Body of pancreas (tissue), 4 donors: ENCODE results near the gene TBX15. TPM values are rescaled to one million over a fixed set of nuclear protein-coding genes. Genes with fewer than 3 reads are reported as not detected.

ENCODE experiments used
- ATAC-seq: fragments of 150-250 bp; one replicate; pipeline ENCODE4 v1.9.1; 2016
- DNase-seq, 4 donors: peaks; one replicate each; pipeline ENCODE4 v3.0.0-alpha.2; 2019
- H3K27ac ChIP-seq, 4 donors: fragments of 200-600 bp; sonication (generic); 1 replicate in 3 of 4; 2 replicates in 1 of 4; pipeline versions ENCODE4 v1.5.1 to v1.6.1; 2016 to 2019; ENCODE audit warnings: mild to moderate bottlenecking in 1 of 4, mixed read lengths in 1 of 4, moderate library complexity in 1 of 4
- H3K27me3 ChIP-seq, 2 donors: fragments of 200-600 bp; sonication (generic); one replicate each; pipeline ENCODE4 v1.6.0; 2016; ENCODE audit warnings: mild to moderate bottlenecking in 1 of 2
- H3K36me3 ChIP-seq, 2 donors: fragments of 200-600 bp; sonication (generic); replicated peaks in 1 of 2; 2 replicates each; pipeline ENCODE4 v1.5.1; 2016; ENCODE audit warnings: low read depth in 2 of 2; ENCODE audit not compliant: insufficient read depth in 1 of 2
- H3K4me1 ChIP-seq: fragments of 200-600 bp; sonication (generic); one replicate; pipeline ENCODE4 v1.6.0; 2016
- H3K4me3 ChIP-seq, 2 donors: fragments of 200-600 bp; sonication (generic); 1 replicate in 1 of 2; 2 replicates in 1 of 2; pipeline ENCODE4 v1.5.1; 2016 to 2019
- H3K9me3 ChIP-seq, 3 donors: fragments of 200-600 bp; sonication (generic); 1 replicate in 2 of 3; 2 replicates in 1 of 3; pipeline ENCODE4 v1.5.1; 2016
- CTCF ChIP-seq, 7 experiments: fragments of 450-650 bp in 4 of 7; fragments of 200-600 bp in 3 of 7; sonication (generic) in 3 of 7; IDR thresholded peaks; one replicate each; pipeline ENCODE4 v1.5.1; 2016 to 2019; ENCODE audit warnings: antibody characterized with exemption in 7 of 7
- POLR2A ChIP-seq, 3 donors: fragments of 450-650 bp; IDR thresholded peaks; one replicate each; pipeline ENCODE4 v1.6.1; 2016; ENCODE audit warnings: antibody characterized with exemption in 3 of 3, mild to moderate bottlenecking in 2 of 3
- WGBS, 2 donors: methylation state at CpG; one replicate each; pipeline ENCODE4 v1.1.5; 2017; 5-methylcytosine and 5-hydroxymethylcytosine counted together
- intact Hi-C: fragments of 100-400 bp; cut with DNase I; formaldehyde crosslinking; loops from one replicate; pipeline ENCODE4 v1.15.1; 2023
- total RNA-seq, 2 donors: library from RNA; depleted of rRNA; stranded (reverse); fragments of >200 nt; gene quantifications; one replicate each; pipeline ENCODE4 v1.1.0, GENCODE V29; 2016

TBX15 gene
- total RNA-seq, 2 donors from 2014 or later = not detected

DNA sequence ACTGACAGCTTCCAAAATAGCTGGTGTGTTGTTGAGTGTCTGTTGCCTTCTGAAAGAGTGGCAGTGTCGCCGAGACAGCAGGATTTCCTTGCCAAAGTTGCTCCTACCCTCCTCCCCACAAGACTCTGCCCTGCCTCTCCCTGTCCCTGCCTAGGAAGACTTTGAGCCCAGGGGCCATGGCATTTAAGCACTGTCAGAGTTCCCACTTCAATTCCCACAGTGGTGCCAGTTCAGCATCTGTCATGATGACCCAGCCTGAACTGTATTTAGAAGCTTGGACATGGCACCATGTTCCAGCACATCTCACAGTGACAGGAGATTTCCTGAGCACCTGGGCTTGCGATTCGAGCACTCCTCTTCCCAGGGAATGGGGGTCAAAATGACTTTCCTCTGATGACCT, 43.6 kb downstream of the TBX15 start:
- Histone ChIP-seq H3K27ac (no peak overlapping the region), H3K36me3 (no peaks in the 10 kb centered on the region), H3K4me3 (no peak overlapping the region), H3K27me3 (no peaks in the 10 kb centered on the region), H3K4me1 (no peaks in the 10 kb centered on the region), H3K9me3 (no peaks in the 10 kb centered on the region)
- intact Hi-C loops = no loop called here
- 69 to 83% methylated on average over 4 of the region's 4 CpGs for WGBS, 2 donors
- ATAC-seq (no peak), DNase-seq (no peak)
- no peak for TF ChIP-seq POLR2A (IDR thresholded peaks at IDR 0.05)
- no peak for TF ChIP-seq CTCF (IDR thresholded peaks at IDR 0.05)

DNA sequence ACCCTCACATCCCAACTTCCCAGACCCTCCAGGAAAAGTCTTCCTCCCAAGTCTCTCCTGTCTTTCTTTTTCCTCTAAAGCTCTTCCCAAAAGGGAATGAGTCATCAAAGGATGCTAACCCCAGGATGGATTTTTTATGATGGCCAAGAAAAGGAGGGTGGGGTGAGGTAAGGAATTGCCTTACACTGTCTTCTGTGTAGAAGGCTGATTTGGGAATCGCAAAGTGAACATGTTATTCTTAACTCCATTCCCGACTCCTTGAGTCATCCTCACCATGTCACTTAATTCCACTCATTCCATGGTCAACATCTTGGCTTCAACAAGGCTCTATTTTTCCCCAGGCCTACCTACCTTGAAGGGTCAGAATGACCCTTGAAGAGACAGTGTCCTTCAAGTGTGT, 44.0 kb downstream of the TBX15 start:
- Histone ChIP-seq H3K9me3 (no peaks in the 10 kb centered on the region), H3K27ac (no peak overlapping the region), H3K4me3 (no peak overlapping the region), H3K27me3 (no peaks in the 10 kb centered on the region), H3K4me1 (no peaks in the 10 kb centered on the region), H3K36me3 (no peaks in the 10 kb centered on the region)
- no peak for ATAC-seq
- intact Hi-C loops = no loop called here
- no peak for DNase-seq
- no peak for TF ChIP-seq CTCF (IDR thresholded peaks at IDR 0.05)
- TF ChIP-seq POLR2A (IDR thresholded peaks at IDR 0.05) = no peak
- 75 to 86% methylated on average over 2 of the region's 2 CpGs for WGBS, 2 donors

DNA sequence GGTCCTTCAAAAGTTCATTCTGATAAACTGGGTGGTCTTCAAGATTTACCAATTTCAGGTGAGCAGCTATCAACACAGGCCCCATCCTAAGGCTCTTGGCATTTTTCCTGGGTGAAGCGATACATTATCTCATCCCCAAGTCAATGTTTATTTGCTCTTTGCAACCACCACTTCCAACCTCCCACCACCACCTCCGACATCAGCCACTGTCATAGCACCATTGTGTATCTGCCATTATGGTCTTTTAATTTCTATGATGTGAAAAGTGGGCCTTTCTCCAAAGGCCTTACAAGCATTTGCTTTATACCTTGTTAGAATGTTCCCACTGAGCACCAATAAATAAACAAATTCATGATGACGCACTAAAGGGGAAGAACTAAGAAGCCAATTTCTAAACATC, 47.2 kb downstream of the TBX15 start:
- 67 to 79% methylated on average over 3 of the region's 3 CpGs for WGBS, 2 donors
- no peaks in the 10 kb centered on the region for H3K4me1 ChIP-seq
- ATAC-seq (no peak), DNase-seq (no peak)
- no peaks in the 10 kb centered on the region for H3K36me3 ChIP-seq
- no peaks in the 10 kb centered on the region for H3K27me3 ChIP-seq
- intact Hi-C loops = no loop called here
- TF ChIP-seq POLR2A (IDR thresholded peaks at IDR 0.05) = no peak
- TF ChIP-seq CTCF (IDR thresholded peaks at IDR 0.05) = no peak
- no peaks in the 10 kb centered on the region for H3K9me3 ChIP-seq
- no peak overlapping the region for H3K4me3 ChIP-seq
- H3K27ac ChIP-seq = no peak overlapping the region

DNA sequence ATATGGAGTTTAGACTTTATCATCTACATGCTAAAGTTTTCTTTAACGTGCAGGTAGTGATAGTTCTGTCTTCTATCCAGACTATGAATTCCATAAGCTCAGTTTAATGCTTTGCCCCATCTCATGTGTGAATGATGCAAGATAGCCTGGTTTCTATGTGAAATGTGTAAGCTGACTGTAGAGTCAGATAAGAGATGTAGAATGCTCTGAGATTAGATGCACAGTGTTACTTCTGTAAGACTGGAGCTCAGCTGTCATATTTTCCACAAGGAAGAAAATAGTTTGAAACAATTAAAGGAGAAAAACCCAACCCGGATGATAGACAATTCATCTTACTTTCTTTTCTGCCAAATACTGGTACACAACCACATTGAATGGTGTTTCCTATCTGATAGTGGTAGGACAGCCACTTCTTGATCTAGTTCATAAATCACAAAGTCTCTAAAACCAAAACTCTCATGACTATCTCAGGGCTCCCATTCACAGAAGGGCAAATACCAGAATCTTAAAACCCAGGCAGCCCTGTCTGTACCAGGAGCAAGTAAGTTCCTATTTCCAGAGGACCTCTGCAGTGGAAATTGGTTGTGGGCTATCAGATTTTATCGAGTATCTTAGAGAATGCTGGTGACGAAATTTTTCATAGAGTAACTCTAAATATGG, 50.6 kb downstream of the TBX15 start:
- intact Hi-C loops = no loop called here
- Histone ChIP-seq H3K4me1 (no peaks in the 10 kb centered on the region), H3K27ac (no peak overlapping the region), H3K36me3 (no peaks in the 10 kb centered on the region), H3K9me3 (no peaks in the 10 kb centered on the region), H3K4me3 (no peak overlapping the region), H3K27me3 (no peaks in the 10 kb centered on the region)
- TF ChIP-seq POLR2A (IDR thresholded peaks at IDR 0.05) (no peak), CTCF (IDR thresholded peaks at IDR 0.05) (no peak)
- 35 to 53% methylated on average over 4 of the region's 4 CpGs for WGBS, 2 donors
- ATAC-seq = no peak
- DNase-seq = no peak

- DNase-seq (no peak), ATAC-seq (no peak)
- intact Hi-C loops = no loop called here
- H3K9me3 ChIP-seq = no peaks in the 10 kb centered on the region
- H3K27ac ChIP-seq = no peak overlapping the region
- H3K27me3 ChIP-seq = no peaks in the 10 kb centered on the region
- H3K36me3 ChIP-seq = no peaks in the 10 kb centered on the region
- H3K4me1 ChIP-seq = no peaks in the 10 kb centered on the region
- 70 to 71% methylated on average over 1 of the region's 1 CpG for WGBS, 2 donors
- no peak overlapping the region for H3K4me3 ChIP-seq
- no peak for TF ChIP-seq CTCF (IDR thresholded peaks at IDR 0.05)
- no peak for TF ChIP-seq POLR2A (IDR thresholded peaks at IDR 0.05)
Measured at GRCh38 chr1:118934706-118935105, 53.4 kb downstream of the TBX15 start.
